ENCODE results near the gene POU2F1. TPM values are rescaled to one million over a fixed set of nuclear protein-coding genes. Genes with fewer than 3 reads are reported as not detected.

Gene POU2F1
- total RNA-seq, 4 donors from 2014 or later = 3.8 to 7.3 (median 4.8) TPM

DNA sequence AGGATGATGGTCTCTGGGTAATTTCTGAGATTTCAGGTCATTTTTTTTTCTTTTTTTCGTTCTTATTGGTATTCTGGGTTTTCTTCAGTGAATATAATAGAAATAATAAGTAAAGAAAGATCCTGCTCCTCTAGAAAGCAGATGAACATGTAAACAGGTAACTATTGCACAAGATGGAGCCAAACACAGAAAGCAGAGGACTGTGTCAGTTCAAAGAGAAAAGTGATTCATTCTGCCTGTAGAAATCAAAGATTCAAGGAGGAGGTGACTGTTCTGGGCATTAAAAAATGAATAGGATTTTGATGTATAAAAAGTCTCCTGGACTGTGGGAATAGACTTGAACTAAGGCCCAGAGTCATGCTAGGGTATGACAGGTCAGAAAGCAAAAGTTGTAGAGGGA is 41.9 kb upstream of the POU2F1 start:
- H3K4me1 ChIP-seq = no peaks in the 10 kb centered on the region
- no peak for TF ChIP-seq POLR2A (IDR thresholded peaks at IDR 0.05)
- TF ChIP-seq CTCF (IDR thresholded peaks at IDR 0.05 in 4 of 5, conservative IDR thresholded peaks at IDR 0.05 in 1 of 5) = no peak
- no peaks in the 10 kb centered on the region for H3K27me3 ChIP-seq
- in situ Hi-C loops (cut with MboI; ENCODE audit: low sequenced_read_pairs in 4 of 4) (no loop called here), intact Hi-C loops (cut with DNase I; ENCODE audit: low total_unique reads) (no loop called here)
- DNase-seq = no peak
- no peaks in the 10 kb centered on the region for H3K36me3 ChIP-seq
- no peak for ATAC-seq
- H3K4me3 ChIP-seq = no peak overlapping the region
- H3K9me3 ChIP-seq = no peaks in the 10 kb centered on the region
- H3K27ac ChIP-seq = no peak overlapping the region

DNA sequence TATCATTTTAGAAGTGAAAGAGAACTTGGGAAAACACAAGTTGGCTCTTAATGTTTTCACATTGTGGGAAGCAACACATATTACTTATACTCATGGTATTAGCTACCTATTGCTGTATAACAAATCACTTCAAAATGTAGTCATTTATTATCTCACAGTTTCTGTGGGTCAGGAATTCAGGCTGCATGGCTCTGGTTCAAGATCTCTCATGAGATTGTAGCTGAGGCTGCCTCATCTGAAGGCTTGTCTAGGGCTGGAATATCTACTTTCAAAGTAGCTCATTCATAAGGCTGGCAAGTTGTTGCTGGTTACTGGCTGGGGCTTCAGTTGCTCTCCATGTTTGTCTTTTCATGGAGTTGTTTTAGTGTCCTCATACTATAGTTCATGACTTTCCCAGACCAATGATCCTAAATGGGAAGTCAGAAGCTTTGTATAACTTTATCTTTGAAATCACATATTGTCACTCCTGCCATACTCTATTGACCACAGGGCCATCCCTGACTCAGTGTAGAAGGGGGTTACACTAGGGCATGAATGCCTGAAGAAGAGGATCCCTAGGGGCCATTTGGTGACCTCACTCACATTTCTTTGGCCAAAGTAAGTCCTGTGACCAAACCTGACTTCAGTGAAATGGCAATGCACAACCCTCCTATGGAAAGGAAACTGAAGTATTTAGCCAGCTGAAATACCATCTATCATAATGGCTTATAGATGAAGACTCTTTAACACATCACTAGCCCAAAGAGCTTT is 37.9 kb upstream of the POU2F1 start:
- ATAC-seq (no peak), DNase-seq (no peak)
- Histone ChIP-seq H3K4me3 (no peak overlapping the region), H3K36me3 (no peaks in the 10 kb centered on the region), H3K27ac (no peak overlapping the region), H3K27me3 (no peaks in the 10 kb centered on the region), H3K9me3 (no peaks in the 10 kb centered on the region), H3K4me1 (no peaks in the 10 kb centered on the region)
- in situ Hi-C loops (cut with MboI; ENCODE audit: low sequenced_read_pairs in 4 of 4) (no loop called here), intact Hi-C loops (cut with DNase I; ENCODE audit: low total_unique reads) (no loop called here)
- no peak for TF ChIP-seq POLR2A (IDR thresholded peaks at IDR 0.05)
- TF ChIP-seq CTCF (IDR thresholded peaks at IDR 0.05 in 4 of 5, conservative IDR thresholded peaks at IDR 0.05 in 1 of 5) = no peak

GRCh38 chr1:167184081-167184480 is 36.6 kb upstream of the POU2F1 start:
- no peaks in the 10 kb centered on the region for H3K27me3 ChIP-seq
- no peaks in the 10 kb centered on the region for H3K4me1 ChIP-seq
- TF ChIP-seq CTCF (IDR thresholded peaks at IDR 0.05 in 4 of 5, conservative IDR thresholded peaks at IDR 0.05 in 1 of 5) (no peak), POLR2A (IDR thresholded peaks at IDR 0.05) (no peak)
- ATAC-seq (no peak), DNase-seq (no peak)
- H3K27ac ChIP-seq = no peak overlapping the region
- H3K4me3 ChIP-seq = no peak overlapping the region
- intact Hi-C loops (cut with DNase I; ENCODE audit: low total_unique reads) (no loop called here), in situ Hi-C loops (cut with MboI; ENCODE audit: low sequenced_read_pairs in 4 of 4) (no loop called here)
- no peaks in the 10 kb centered on the region for H3K36me3 ChIP-seq
- no peaks in the 10 kb centered on the region for H3K9me3 ChIP-seq

GRCh38 chr1:167185062-167185461 is 35.6 kb upstream of the POU2F1 start:
- H3K27ac ChIP-seq = no peak overlapping the region
- H3K9me3 ChIP-seq = no peaks in the 10 kb centered on the region
- no peaks in the 10 kb centered on the region for H3K27me3 ChIP-seq
- ATAC-seq (no peak), DNase-seq (no peak)
- intact Hi-C loops (cut with DNase I; ENCODE audit: low total_unique reads) = no loop called here
- no peaks in the 10 kb centered on the region for H3K4me1 ChIP-seq
- no peak overlapping the region for H3K4me3 ChIP-seq
- H3K36me3 ChIP-seq = no peaks in the 10 kb centered on the region
- TF ChIP-seq CTCF (IDR thresholded peaks at IDR 0.05 in 4 of 5, conservative IDR thresholded peaks at IDR 0.05 in 1 of 5) (no peak), POLR2A (IDR thresholded peaks at IDR 0.05) (no peak)
- in situ Hi-C loops (cut with MboI; ENCODE audit: low sequenced_read_pairs in 4 of 4) = no loop called here
